GM23338 (cell line): ENCODE measurements around the gene ETV6. TPM values are rescaled to one million over a fixed set of nuclear protein-coding genes. Genes with fewer than 3 reads are reported as not detected.

Source experiments
- ATAC-seq: fragments of 200-7000 bp; cut with Tn5 transposase; 3 replicates; pipeline ENCODE4 v1.9.1; 2020
- DNase-seq: peaks from one replicate; pipeline ENCODE4 v3.0.0-alpha.2; 2015; ENCODE audit warnings: low spot score
- H2AFZ ChIP-seq: fragments of 200-600 bp; sonication (generic); 2 replicates; pipeline ENCODE4 v1.8.0; 2016; ENCODE audit warnings: antibody characterized with exemption, mild to moderate bottlenecking, moderate library complexity
- H3F3A ChIP-seq: fragments of 200-600 bp; sonication (generic); replicated peaks from 2 replicates; pipeline ENCODE4 v1.8.0; 2017; ENCODE audit warnings: antibody characterized with exemption, mixed run types, low read depth
- H3K27ac ChIP-seq: fragments of 200-600 bp; sonication (generic); 2 replicates; pipeline ENCODE4 v1.6.1; 2016; ENCODE audit warnings: low read depth
- H3K27me3 ChIP-seq: fragments of 200-600 bp; sonication (generic); 2 replicates; pipeline ENCODE4 v1.8.0; 2016; ENCODE audit warnings: mild to moderate bottlenecking, mixed run types, moderate library complexity; ENCODE audit not compliant: insufficient read depth
- H3K36me3 ChIP-seq: fragments of 200-600 bp; sonication (generic); 2 replicates; pipeline ENCODE4 v1.8.0; 2016; ENCODE audit warnings: mild to moderate bottlenecking; ENCODE audit not compliant: insufficient read depth
- H3K4me1 ChIP-seq: fragments of 200-600 bp; sonication (generic); 2 replicates; pipeline ENCODE4 v1.8.0; 2016; ENCODE audit warnings: mild to moderate bottlenecking, moderate library complexity; ENCODE audit not compliant: insufficient read depth
- H3K4me2 ChIP-seq: fragments of 200-600 bp; sonication (generic); 2 replicates; pipeline ENCODE4 v1.7.1; 2017; ENCODE audit warnings: mixed run types
- H3K4me3 ChIP-seq: fragments of 200-600 bp; sonication (generic); 2 replicates; pipeline ENCODE4 v1.6.1; 2016; ENCODE audit warnings: mixed run types
- H3K79me2 ChIP-seq: fragments of 200-600 bp; sonication (generic); replicated peaks from 2 replicates; pipeline ENCODE4 v1.8.0; 2017; ENCODE audit warnings: mild to moderate bottlenecking; ENCODE audit not compliant: insufficient read depth
- H3K9me2 ChIP-seq: fragments of 200-600 bp; sonication (generic); 2 replicates; pipeline ENCODE4 v1.8.0; 2017; ENCODE audit not compliant: insufficient read depth
- H4K20me1 ChIP-seq: fragments of 200-600 bp; sonication (generic); replicated peaks from 2 replicates; pipeline ENCODE4 v1.8.0; 2017; ENCODE audit warnings: mild to moderate bottlenecking; ENCODE audit not compliant: insufficient read depth
- H3K27ac Mint-ChIP-seq: 2 replicates; pipeline ENCODE4 v1.8.0; 2020; ENCODE audit warnings: inconsistent platforms, mild to moderate bottlenecking, moderate library complexity, mixed read lengths
- H3K27me3 Mint-ChIP-seq: 3 replicates; pipeline ENCODE4 v1.8.0; 2022; ENCODE audit warnings: low read depth, mild to moderate bottlenecking, moderate library complexity, mixed read lengths, inconsistent platforms; ENCODE audit not compliant: insufficient read depth, poor library complexity
- H3K36me3 Mint-ChIP-seq: 3 replicates; pipeline ENCODE4 v1.8.0; 2021; ENCODE audit warnings: low read depth, mild to moderate bottlenecking, inconsistent platforms, moderate library complexity, mixed read lengths
- H3K4me1 Mint-ChIP-seq: 3 replicates; pipeline ENCODE4 v1.8.0; 2020; ENCODE audit warnings: mild to moderate bottlenecking, inconsistent platforms, mixed read lengths
- H3K4me3 Mint-ChIP-seq: 3 replicates; pipeline ENCODE4 v1.8.0; 2021; ENCODE audit warnings: moderate library complexity, mild to moderate bottlenecking, inconsistent platforms, mixed read lengths
- H3K9me3 Mint-ChIP-seq: 3 replicates; pipeline ENCODE4 v1.8.0; 2020; ENCODE audit warnings: moderate library complexity, mild to moderate bottlenecking, inconsistent platforms, mixed read lengths
- CREB1 ChIP-seq: fragments of 250-450 bp; sonication (Bioruptor Pico); IDR thresholded peaks from 2 replicates; pipeline ENCODE4 v1.5.0; 2020; ENCODE audit warnings: low read depth, mild to moderate bottlenecking, moderate library complexity
- ETS1 ChIP-seq: IDR thresholded peaks from 2 replicates; pipeline ENCODE4 v1.6.1; 2016; ENCODE audit warnings: antibody characterized with exemption
- EZH2 ChIP-seq: fragments of 200-600 bp; sonication (generic); IDR thresholded peaks from one replicate; pipeline ENCODE4 v1.8.0; 2017; ENCODE audit warnings: antibody characterized with exemption, mild to moderate bottlenecking, low read depth; ENCODE audit not compliant: unreplicated experiment
- EZH2phosphoT487 ChIP-seq: fragments of 200-600 bp; sonication (generic); IDR thresholded peaks from one replicate; pipeline ENCODE4 v1.8.1; 2018; ENCODE audit warnings: antibody characterized with exemption; ENCODE audit not compliant: unreplicated experiment
- NANOG ChIP-seq: IDR thresholded peaks from 2 replicates; pipeline ENCODE4 v1.6.1; 2016; ENCODE audit warnings: antibody characterized with exemption, borderline replicate concordance
- POLR2AphosphoS5 ChIP-seq: IDR thresholded peaks from 2 replicates; pipeline ENCODE4 v1.6.1; 2016; ENCODE audit warnings: antibody characterized with exemption, low read depth
- REST ChIP-seq: IDR thresholded peaks from one replicate; pipeline ENCODE4 v1.6.1; 2018; ENCODE audit warnings: antibody characterized with exemption; ENCODE audit not compliant: unreplicated experiment
- STAT1 ChIP-seq: IDR thresholded peaks from one replicate; pipeline ENCODE4 v1.6.1; 2016; ENCODE audit warnings: antibody characterized with exemption; ENCODE audit not compliant: unreplicated experiment
- ZNF331 ChIP-seq: fragments of 250-450 bp; sonication (Bioruptor Pico); IDR thresholded peaks from 2 replicates; pipeline ENCODE4 v1.5.0; 2020; ENCODE audit warnings: low read depth, mild to moderate bottlenecking, moderate library complexity
- ZNF462 ChIP-seq: fragments of 250-450 bp; sonication (Bioruptor Pico); IDR thresholded peaks from 2 replicates; pipeline ENCODE4 v1.5.0; 2020; ENCODE audit warnings: mild to moderate bottlenecking, moderate library complexity
- polyA plus RNA-seq: library from polyadenylated mRNA; unstranded; fragments of >200 nt; fragmentation: Nextera tagmentation; extraction: Ambion mirVana; gene quantifications from 2 replicates; pipeline ENCODE4 v1.2.1, GENCODE V29; 2016
- total RNA-seq: library from RNA; depleted of rRNA; stranded (reverse); fragments of >200 nt; shearing (Covaris generic); gene quantifications from 2 replicates; pipeline ENCODE4 v1.2.3, GENCODE V29; 2014

ETV6 gene
- total and polyA plus RNA-seq, 2 experiments from 2014 or later: 7.5 to 15.1 TPM

GRCh38 chr12:11757095-11757494 is 107.6 kb downstream of the ETV6 start:
- Mint-ChIP-seq H3K4me1 (peaks cover 36% of the 10 kb centered on the region), H3K36me3 (no peaks in the 10 kb centered on the region), H3K9me3 (no peaks in the 10 kb centered on the region), H3K27ac (no peak overlapping the region), H3K4me3 (no peak overlapping the region), H3K27me3 (peaks cover 3% of the 10 kb centered on the region)
- ATAC-seq (no peak), DNase-seq (no peak)
- H3K27me3 ChIP-seq: no peaks in the 10 kb centered on the region
- no peak overlapping the region for H2AFZ ChIP-seq
- H3K27ac ChIP-seq: no peak overlapping the region
- peaks cover 26% of the 10 kb centered on the region for H3K4me1 ChIP-seq
- no peak overlapping the region for H3K4me2 ChIP-seq
- TF ChIP-seq EZH2phosphoT487 (no peak), ETS1 (no peak), POLR2AphosphoS5 (no peak)
- no peaks in the 10 kb centered on the region; the same call in 1 of the 2 replicates for H3K79me2 ChIP-seq
- no peaks in the 10 kb centered on the region for H3F3A ChIP-seq
- no peaks in the 10 kb centered on the region for H4K20me1 ChIP-seq
- H3K36me3 ChIP-seq: no peaks in the 10 kb centered on the region
- H3K9me2 ChIP-seq: peaks cover 4% of the 10 kb centered on the region; the same call in 1 of the 2 replicates
- H3K4me3 ChIP-seq: no peak overlapping the region

DNA sequence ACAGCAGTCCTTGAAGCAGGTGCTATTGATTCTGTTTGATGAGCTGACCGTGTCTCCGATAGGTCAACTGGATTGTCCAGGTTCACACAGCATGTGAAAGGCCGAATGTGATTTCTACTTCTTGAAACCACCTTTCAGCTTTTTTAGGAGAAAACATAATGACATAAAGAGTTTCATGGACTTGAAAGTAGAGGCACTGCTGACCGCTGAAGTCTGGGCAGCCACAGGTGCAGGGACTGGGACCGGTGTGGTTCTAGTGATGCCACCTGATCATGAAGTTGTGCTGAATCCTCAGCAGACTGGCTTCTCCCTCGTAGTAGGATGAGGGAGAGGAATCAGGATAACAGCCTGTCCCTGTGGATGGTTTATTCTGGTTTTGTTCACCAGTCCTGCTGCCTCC is 108.1 kb downstream of the ETV6 start:
- H3K27me3 Mint-ChIP-seq: peaks cover 2% of the 10 kb centered on the region
- H3K4me1 Mint-ChIP-seq: peaks cover 36% of the 10 kb centered on the region
- no peak overlapping the region for H3K27ac Mint-ChIP-seq
- no peak for TF ChIP-seq ZNF462 (CRISPR knock-in tag)
- no peak for TF ChIP-seq ZNF331 (CRISPR knock-in tag)
- no peak for TF ChIP-seq STAT1
- TF ChIP-seq ETS1: no peak
- TF ChIP-seq CREB1 (CRISPR knock-in tag): no peak
- TF ChIP-seq NANOG: no peak
- no peak for TF ChIP-seq EZH2
- TF ChIP-seq POLR2AphosphoS5: no peak
- no peak for TF ChIP-seq EZH2phosphoT487
- no peak for TF ChIP-seq REST

More for the DNA sequence above, 108.1 kb downstream of the ETV6 start:
- no peaks in the 10 kb centered on the region for H3F3A ChIP-seq
- H3K4me2 ChIP-seq: no peak overlapping the region
- no peak overlapping the region for H3K4me3 ChIP-seq
- ATAC-seq (no peak), DNase-seq (no peak)
- Mint-ChIP-seq H3K4me3 (no peak overlapping the region), H3K36me3 (no peaks in the 10 kb centered on the region), H3K9me3 (no peaks in the 10 kb centered on the region)
- no peaks in the 10 kb centered on the region for H4K20me1 ChIP-seq
- H3K9me2 ChIP-seq: peaks cover 4% of the 10 kb centered on the region; the same call in 1 of the 2 replicates
- H3K4me1 ChIP-seq: peaks cover 23% of the 10 kb centered on the region
- no peaks in the 10 kb centered on the region for H3K36me3 ChIP-seq
- no peak overlapping the region for H2AFZ ChIP-seq
- no peak overlapping the region for H3K27ac ChIP-seq
- no peaks in the 10 kb centered on the region for H3K27me3 ChIP-seq
- H3K79me2 ChIP-seq: no peaks in the 10 kb centered on the region; the same call in 1 of the 2 replicates
